AG08396 (cell line): ENCODE data around the gene CCDC186.

Experiments used
- DNase-seq: peaks from one replicate; pipeline ENCODE4 v3.0.0; 2012; ENCODE audit warnings: low spot score, mixed read lengths

The CCDC186 gene

GRCh38 chr10:114110174-114110972, 63.6 kb downstream of the CCDC186 start:
- DNase-seq, result no peak

GRCh38 chr10:114103284-114103683, 70.7 kb downstream of the CCDC186 start:
- DNase-seq, result peak; percentile 63

GRCh38 chr10:114102256-114102655, 71.7 kb downstream of the CCDC186 start:
- DNase-seq, result no peak

GRCh38 chr10:114100848-114101741, 72.9 kb downstream of the CCDC186 start:
- DNase-seq, result peak; percentile 27

GRCh38 chr10:114096864-114097263, 77.1 kb downstream of the CCDC186 start:
- no peak for DNase-seq

- no peak for DNase-seq
These were observed 78.3 kb downstream of the CCDC186 start for GRCh38 chr10:114095559-114096337.

- DNase-seq, result no peak
These were observed 79.2 kb downstream of the CCDC186 start for GRCh38 chr10:114094795-114095194.

- no peak for DNase-seq
These were observed 86.3 kb downstream of the CCDC186 start for GRCh38 chr10:114087655-114088054.

GRCh38 chr10:114087255-114087654, 86.7 kb downstream of the CCDC186 start:
- no peak for DNase-seq

GRCh38 chr10:114084215-114084614, 89.8 kb downstream of the CCDC186 start:
- DNase-seq, result no peak

GRCh38 chr10:114083040-114083439, 91.0 kb downstream of the CCDC186 start:
- DNase-seq, result no peak

GRCh38 chr10:114081911-114082583, 92.0 kb downstream of the CCDC186 start:
- no peak for DNase-seq

GRCh38 chr10:114079421-114079820, 94.6 kb downstream of the CCDC186 start:
- no peak for DNase-seq

GRCh38 chr10:114078346-114078745, 95.7 kb downstream of the CCDC186 start:
- no peak for DNase-seq

- no peak for DNase-seq
These were observed 96.2 kb downstream of the CCDC186 start for GRCh38 chr10:114077815-114078219.

GRCh38 chr10:114077347-114077746, 96.7 kb downstream of the CCDC186 start:
- no peak for DNase-seq

- no peak for DNase-seq
These were observed 98.9 kb downstream of the CCDC186 start for GRCh38 chr10:114075093-114075492.

GRCh38 chr10:114073395-114074186, 100.4 kb downstream of the CCDC186 start:
- no peak for DNase-seq

GRCh38 chr10:114071178-114071577, 102.8 kb downstream of the CCDC186 start:
- DNase-seq, result no peak
